ENCODE results near the gene GLT6D1. TPM values are rescaled to one million over a fixed set of nuclear protein-coding genes. Genes with fewer than 3 reads are reported as not detected.

GLT6D1 gene
- total RNA-seq, 1 donor from 2014 or later, result not detected

DNA sequence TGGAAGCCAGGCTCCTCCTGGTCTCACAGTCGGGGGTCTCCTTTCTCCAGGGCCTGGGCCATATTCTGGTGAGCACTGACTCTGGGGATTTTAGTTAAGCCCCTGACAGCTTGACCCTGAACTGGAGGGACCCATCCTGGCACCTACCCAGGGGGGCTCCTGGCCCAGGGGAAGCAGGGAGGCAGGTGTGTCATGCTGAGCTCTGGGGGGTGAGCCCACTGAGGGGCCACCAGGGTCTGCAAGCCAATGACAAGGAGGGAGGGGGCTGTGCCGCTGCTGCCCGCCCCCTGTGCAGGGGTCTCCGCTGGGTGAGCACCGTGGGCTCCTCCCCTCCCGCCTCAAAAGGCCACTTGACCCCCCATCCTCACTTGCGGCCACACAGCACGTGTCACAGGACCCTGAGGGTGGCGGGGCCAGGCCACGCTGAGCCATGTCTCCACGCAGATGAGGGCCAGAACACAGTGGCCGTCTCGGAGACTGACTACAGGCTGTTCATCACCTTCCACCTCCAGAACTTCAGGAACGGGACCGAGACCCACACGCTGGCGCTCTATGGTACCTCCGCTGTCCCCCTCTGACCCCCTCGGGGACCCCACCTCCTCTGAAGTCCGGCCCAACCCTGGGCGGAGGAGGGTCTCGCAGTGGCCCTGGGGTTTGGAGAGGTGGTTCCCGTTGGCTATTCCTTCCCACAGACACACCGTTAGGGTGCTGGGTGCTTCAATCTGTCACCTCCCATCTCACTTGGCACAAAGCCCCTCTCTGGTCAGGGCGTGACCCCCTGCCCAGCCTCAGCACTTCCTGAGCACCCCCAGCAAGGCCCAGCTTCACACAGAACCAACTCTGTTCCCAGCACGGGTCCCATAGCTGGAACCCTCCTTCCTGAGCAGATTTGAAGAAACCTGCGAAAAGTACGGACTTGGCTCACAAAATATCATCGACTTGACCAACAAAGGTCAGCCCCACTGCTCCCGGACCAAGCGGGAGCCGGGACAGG is 25.8 kb upstream of the GLT6D1 start:
- no peak overlapping the region for H3K4me3 Mint-ChIP-seq (ENCODE audit: unreplicated experiment)
- H3K9me3 Mint-ChIP-seq (ENCODE audit: unreplicated experiment), result peaks cover 8% of the 10 kb centered on the region
- H3K4me1 Mint-ChIP-seq (ENCODE audit: low read depth, unreplicated experiment), result no peaks in the 10 kb centered on the region
- peaks cover 8% of the 10 kb centered on the region for H3K27me3 Mint-ChIP-seq (ENCODE audit: unreplicated experiment)
- TF ChIP-seq, protein P1, sequence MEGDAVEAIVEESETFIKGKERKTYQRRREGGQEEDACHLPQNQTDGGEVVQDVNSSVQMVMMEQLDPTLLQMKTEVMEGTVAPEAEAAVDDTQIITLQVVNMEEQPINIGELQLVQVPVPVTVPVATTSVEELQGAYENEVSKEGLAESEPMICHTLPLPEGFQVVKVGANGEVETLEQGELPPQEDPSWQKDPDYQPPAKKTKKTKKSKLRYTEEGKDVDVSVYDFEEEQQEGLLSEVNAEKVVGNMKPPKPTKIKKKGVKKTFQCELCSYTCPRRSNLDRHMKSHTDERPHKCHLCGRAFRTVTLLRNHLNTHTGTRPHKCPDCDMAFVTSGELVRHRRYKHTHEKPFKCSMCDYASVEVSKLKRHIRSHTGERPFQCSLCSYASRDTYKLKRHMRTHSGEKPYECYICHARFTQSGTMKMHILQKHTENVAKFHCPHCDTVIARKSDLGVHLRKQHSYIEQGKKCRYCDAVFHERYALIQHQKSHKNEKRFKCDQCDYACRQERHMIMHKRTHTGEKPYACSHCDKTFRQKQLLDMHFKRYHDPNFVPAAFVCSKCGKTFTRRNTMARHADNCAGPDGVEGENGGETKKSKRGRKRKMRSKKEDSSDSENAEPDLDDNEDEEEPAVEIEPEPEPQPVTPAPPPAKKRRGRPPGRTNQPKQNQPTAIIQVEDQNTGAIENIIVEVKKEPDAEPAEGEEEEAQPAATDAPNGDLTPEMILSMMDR (IDR thresholded peaks at IDR 0.05; ENCODE audit: partially characterized antibody, unreplicated experiment), result no peak
- H3K36me3 Mint-ChIP-seq (ENCODE audit: unreplicated experiment), result peaks cover 6% of the 10 kb centered on the region
- H3K27ac Mint-ChIP-seq (ENCODE audit: unreplicated experiment), result no peak overlapping the region
- no peak for DNase-seq

GRCh38 chr9:135664266-135664665 is 24.9 kb upstream of the GLT6D1 start:
- H3K9me3 Mint-ChIP-seq (ENCODE audit: unreplicated experiment), result peaks cover 8% of the 10 kb centered on the region
- TF ChIP-seq, protein P1 (IDR thresholded peaks at IDR 0.05; ENCODE audit: partially characterized antibody, unreplicated experiment), result no peak

GRCh38 chr9:135663857-135664256 is 24.5 kb upstream of the GLT6D1 start:
- Mint-ChIP-seq H3K9me3 (ENCODE audit: unreplicated experiment) (peaks cover 4% of the 10 kb centered on the region), H3K36me3 (ENCODE audit: unreplicated experiment) (peaks cover 1% of the 10 kb centered on the region), H3K4me3 (ENCODE audit: unreplicated experiment) (no peak overlapping the region), H3K27ac (ENCODE audit: unreplicated experiment) (no peak overlapping the region), H3K27me3 (ENCODE audit: unreplicated experiment) (peaks cover 4% of the 10 kb centered on the region), H3K4me1 (ENCODE audit: low read depth, unreplicated experiment) (no peaks in the 10 kb centered on the region)
- no peak for DNase-seq
- TF ChIP-seq, protein P1 (IDR thresholded peaks at IDR 0.05; ENCODE audit: partially characterized antibody, unreplicated experiment), result no peak

More at GRCh38 chr9:135664266-135664665, 24.9 kb upstream of the GLT6D1 start:
- Mint-ChIP-seq H3K27ac (ENCODE audit: unreplicated experiment) (no peak overlapping the region), H3K4me1 (ENCODE audit: low read depth, unreplicated experiment) (no peaks in the 10 kb centered on the region), H3K4me3 (ENCODE audit: unreplicated experiment) (no peak overlapping the region), H3K27me3 (ENCODE audit: unreplicated experiment) (peaks cover 8% of the 10 kb centered on the region), H3K36me3 (ENCODE audit: unreplicated experiment) (peaks cover 5% of the 10 kb centered on the region)
- no peak for DNase-seq

GRCh38 chr9:135663451-135663770 is 24.1 kb upstream of the GLT6D1 start:
- H3K36me3 Mint-ChIP-seq (ENCODE audit: unreplicated experiment), result no peaks in the 10 kb centered on the region
- peaks cover 4% of the 10 kb centered on the region for H3K9me3 Mint-ChIP-seq (ENCODE audit: unreplicated experiment)
- TF ChIP-seq, protein P1 (IDR thresholded peaks at IDR 0.05; ENCODE audit: partially characterized antibody, unreplicated experiment), result no peak
- no peaks in the 10 kb centered on the region for H3K4me1 Mint-ChIP-seq (ENCODE audit: low read depth, unreplicated experiment)
- DNase-seq, result no peak
- H3K27me3 Mint-ChIP-seq (ENCODE audit: unreplicated experiment), result peaks cover 4% of the 10 kb centered on the region
- no peak overlapping the region for H3K27ac Mint-ChIP-seq (ENCODE audit: unreplicated experiment)
- no peak overlapping the region for H3K4me3 Mint-ChIP-seq (ENCODE audit: unreplicated experiment)

All from glutamatergic neuron (in vitro differentiated cells).